ENCODE results near the gene NHS. TPM values are rescaled to one million over a fixed set of nuclear protein-coding genes. Genes with fewer than 3 reads are reported as not detected.

NHS gene
- total and polyA plus RNA-seq, 2 of the 13 experiments (the other 11 are each of a cell fraction or from before 2014, with no cell fraction given): 0.02 TPM; not detected in 1

DNA sequence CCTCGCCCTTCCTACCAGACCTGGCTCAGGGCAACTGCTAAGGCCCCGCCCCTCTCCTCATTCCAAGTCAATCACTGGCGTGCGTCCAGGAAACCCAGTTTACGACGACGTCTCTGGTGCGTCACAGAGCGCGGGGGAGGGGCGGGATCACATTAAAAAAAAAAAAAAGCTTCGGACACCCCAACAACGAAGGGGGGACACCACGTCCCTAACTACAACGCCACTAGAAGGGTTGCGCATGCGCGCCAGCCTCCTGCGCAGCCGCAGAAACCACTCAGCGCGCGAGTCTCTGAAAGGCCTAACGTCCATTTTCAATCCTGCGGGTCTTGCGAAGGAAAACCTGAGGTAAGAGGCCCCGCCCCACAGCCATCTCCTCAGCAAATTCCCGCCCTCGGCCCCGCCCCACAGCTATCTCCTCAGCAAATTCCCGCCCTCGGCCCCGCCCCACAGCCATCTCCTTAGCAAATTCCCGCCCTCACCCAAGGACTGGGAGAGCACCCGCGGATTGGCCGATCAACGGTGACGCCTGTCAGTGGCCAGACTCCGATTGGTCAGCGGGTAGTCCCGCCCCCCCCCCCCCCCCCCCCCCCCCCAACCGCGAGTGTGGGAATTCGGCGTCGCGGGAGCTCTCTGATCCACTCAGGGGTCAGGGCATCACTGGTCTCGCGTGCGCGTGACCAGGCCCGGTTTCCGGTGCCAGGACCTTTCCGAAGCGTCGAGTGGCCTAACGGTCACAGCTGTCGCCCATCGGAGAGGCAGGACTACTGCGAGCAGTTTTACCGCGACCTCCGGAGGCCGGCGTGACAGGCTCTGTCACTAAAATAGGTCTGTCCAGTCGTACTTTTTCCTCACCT lies 362.1 kb downstream of the NHS start, which contains the start of gene SCML1 (continued):
- TF ChIP-seq USF2 (IDR thresholded peaks at IDR 0.05; ENCODE audit: low read depth, low read length) (no peak), USF2 (CRISPR knock-in tag; IDR thresholded peaks at IDR 0.05; ENCODE audit: borderline replicate concordance) (no peak), RNF2 (conservative IDR thresholded peaks at IDR 0.05; ENCODE audit: low read depth) (no peak), NFYB (CRISPR knock-in tag; IDR thresholded peaks at IDR 0.05) (peak; percentile 60), GTF3A (CRISPR knock-in tag; conservative IDR thresholded peaks at IDR 0.05) (no peak), SMARCC2 (IDR thresholded peaks at IDR 0.05) (no peak), SP5 (CRISPR knock-in tag; IDR thresholded peaks at IDR 0.05; ENCODE audit: borderline replicate concordance, low read depth) (peak; percentile 42; the same call in 1 of the 2 replicates), ZNF10 (CRISPR knock-in tag; IDR thresholded peaks at IDR 0.05; ENCODE audit: borderline replicate concordance, low read depth) (no peak), ATF3 (CRISPR knock-in tag; IDR thresholded peaks at IDR 0.05) (no peak), ZNF207 (IDR thresholded peaks at IDR 0.05; ENCODE audit: borderline replicate concordance) (no peak), MEF2D (CRISPR knock-in tag; IDR thresholded peaks at IDR 0.05) (no peak), NR2F6 (IDR thresholded peaks at IDR 0.05) (no peak), NR2F6 (CRISPR knock-in tag; IDR thresholded peaks at IDR 0.05) (no peak), STAT6 (CRISPR knock-in tag; IDR thresholded peaks at IDR 0.05; ENCODE audit: borderline replicate concordance) (no peak), NRL (CRISPR knock-in tag; IDR thresholded peaks at IDR 0.05; ENCODE audit: borderline replicate concordance) (no peak), HES4 (CRISPR knock-in tag; IDR thresholded peaks at IDR 0.05; ENCODE audit: borderline replicate concordance) (no peak), HNF1B (CRISPR knock-in tag; IDR thresholded peaks at IDR 0.05) (0 out of 2 replicates have a peak, but pooled peaks have one; percentile 13)
- TF ChIP-seq, protein P1, sequence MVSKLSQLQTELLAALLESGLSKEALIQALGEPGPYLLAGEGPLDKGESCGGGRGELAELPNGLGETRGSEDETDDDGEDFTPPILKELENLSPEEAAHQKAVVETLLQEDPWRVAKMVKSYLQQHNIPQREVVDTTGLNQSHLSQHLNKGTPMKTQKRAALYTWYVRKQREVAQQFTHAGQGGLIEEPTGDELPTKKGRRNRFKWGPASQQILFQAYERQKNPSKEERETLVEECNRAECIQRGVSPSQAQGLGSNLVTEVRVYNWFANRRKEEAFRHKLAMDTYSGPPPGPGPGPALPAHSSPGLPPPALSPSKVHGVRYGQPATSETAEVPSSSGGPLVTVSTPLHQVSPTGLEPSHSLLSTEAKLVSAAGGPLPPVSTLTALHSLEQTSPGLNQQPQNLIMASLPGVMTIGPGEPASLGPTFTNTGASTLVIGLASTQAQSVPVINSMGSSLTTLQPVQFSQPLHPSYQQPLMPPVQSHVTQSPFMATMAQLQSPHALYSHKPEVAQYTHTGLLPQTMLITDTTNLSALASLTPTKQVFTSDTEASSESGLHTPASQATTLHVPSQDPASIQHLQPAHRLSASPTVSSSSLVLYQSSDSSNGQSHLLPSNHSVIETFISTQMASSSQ (IDR thresholded peaks at IDR 0.05; ENCODE audit: low read depth): no peak
- TF ChIP-seq, protein P1 (CRISPR knock-in tag; IDR thresholded peaks at IDR 0.05; ENCODE audit: borderline replicate concordance): no peak
